Ramos (cell line): ENCODE data around the gene ATP12A.
"Not testable (repeated sequence)": the region's sequence is repeated elsewhere in the genome, so short reads cannot be mapped to it uniquely, and the experiment has no call there.

Source experiments
- in situ Hi-C: fragments of 300-500 bp; cut with MboI; formaldehyde crosslinking; loops from one replicate; pipeline ENCODE4 v1.14.3; 2022; ENCODE audit warnings: low sequenced_read_pairs; ENCODE audit not compliant: unreplicated experiment

Gene ATP12A

GRCh38 chr13:24718192-24718965 lies 38.2 kb downstream of the ATP12A start:
- in situ Hi-C loops: no loop called here

GRCh38 chr13:24719139-24719538 lies 38.9 kb downstream of the ATP12A start:
- in situ Hi-C loops: no loop called here

GRCh38 chr13:24723206-24723605 lies 43.0 kb downstream of the ATP12A start:
- in situ Hi-C loops: no loop called here

- in situ Hi-C loops: no loop called here
Measured at GRCh38 chr13:24724714-24725113, 44.5 kb downstream of the ATP12A start.

GRCh38 chr13:24725379-24725778 lies 45.2 kb downstream of the ATP12A start:
- in situ Hi-C loops: no loop called here

- in situ Hi-C loops: no loop called here
Measured at GRCh38 chr13:24727731-24728601, 47.8 kb downstream of the ATP12A start.

GRCh38 chr13:24730873-24731567 lies 50.8 kb downstream of the ATP12A start:
- in situ Hi-C loops: not testable (repeated sequence)

GRCh38 chr13:24734950-24735349 lies 54.7 kb downstream of the ATP12A start:
- in situ Hi-C loops: no loop called here

GRCh38 chr13:24737042-24737441 lies 56.8 kb downstream of the ATP12A start:
- in situ Hi-C loops: no loop called here

GRCh38 chr13:24738366-24738847 lies 58.2 kb downstream of the ATP12A start:
- in situ Hi-C loops: no loop called here

- in situ Hi-C loops: no loop called here
Measured at GRCh38 chr13:24740014-24740890, 60.0 kb downstream of the ATP12A start.

GRCh38 chr13:24741016-24741662 lies 60.9 kb downstream of the ATP12A start:
- in situ Hi-C loops: no loop called here

- in situ Hi-C loops: no loop called here
Measured at GRCh38 chr13:24741791-24742190, 61.6 kb downstream of the ATP12A start.

- in situ Hi-C loops: no loop called here
Measured at GRCh38 chr13:24742294-24742693, 62.1 kb downstream of the ATP12A start.

- in situ Hi-C loops: no loop called here
Measured at GRCh38 chr13:24742977-24743376, 62.8 kb downstream of the ATP12A start.

- in situ Hi-C loops: no loop called here
Measured at GRCh38 chr13:24744247-24744646, 64.0 kb downstream of the ATP12A start.

- in situ Hi-C loops: no loop called here
Measured at GRCh38 chr13:24745516-24745860, 65.3 kb downstream of the ATP12A start.

GRCh38 chr13:24745861-24746617 lies 65.8 kb downstream of the ATP12A start:
- in situ Hi-C loops: no loop called here
